Measurements from ENCODE around the gene KLHL35. TPM values are rescaled to one million over a fixed set of nuclear protein-coding genes. Genes with fewer than 3 reads are reported as not detected.

The KLHL35 gene
- total and polyA plus RNA-seq, 2 experiments from 2014 or later, result 0.10 to 0.28 TPM

DNA sequence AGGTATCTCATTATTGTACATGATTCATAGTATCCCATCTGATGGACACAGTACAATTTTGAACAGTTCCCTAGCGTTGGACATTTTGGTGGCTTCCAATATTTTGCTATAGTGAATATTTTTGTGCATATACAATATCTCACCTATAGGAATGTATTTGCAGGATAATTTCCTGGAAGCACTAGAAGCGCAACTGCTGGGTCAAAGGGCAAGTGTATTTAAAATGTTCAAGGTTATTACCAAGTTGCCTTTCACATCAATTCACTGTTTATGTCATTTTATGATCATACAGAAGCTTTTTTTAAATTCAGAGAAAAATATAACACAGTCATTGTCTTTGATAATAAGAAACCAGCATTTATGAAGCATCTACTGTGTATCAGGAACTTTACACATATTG, 52.8 kb downstream of the KLHL35 start:
- Mint-ChIP-seq H3K4me3 (no peak overlapping the region), H3K27ac (no peak overlapping the region), H3K27me3 (ENCODE audit: insufficient read depth, low read depth, poor library complexity) (peaks cover 10% of the 10 kb centered on the region), H3K36me3 (ENCODE audit: low read depth) (no peaks in the 10 kb centered on the region), H3K9me3 (no peaks in the 10 kb centered on the region), H3K4me1 (peaks cover 22% of the 10 kb centered on the region)
- H4K20me1 ChIP-seq (replicated peaks; ENCODE audit: insufficient read depth), result no peaks in the 10 kb centered on the region
- no peaks in the 10 kb centered on the region for H3K27me3 ChIP-seq (ENCODE audit: insufficient read depth)
- no peak overlapping the region for H3K4me3 ChIP-seq
- no peak overlapping the region for H3K4me2 ChIP-seq
- H3K79me2 ChIP-seq (replicated peaks; ENCODE audit: insufficient read depth), result no peaks in the 10 kb centered on the region
- H3K4me1 ChIP-seq (ENCODE audit: insufficient read depth), result no peaks in the 10 kb centered on the region; the same call in 1 of the 2 replicates
- H3K9me2 ChIP-seq (ENCODE audit: insufficient read depth), result no peaks in the 10 kb centered on the region
- H3F3A ChIP-seq (replicated peaks; ENCODE audit: low read depth), result no peaks in the 10 kb centered on the region
- TF ChIP-seq EZH2phosphoT487 (IDR thresholded peaks at IDR 0.05; ENCODE audit: unreplicated experiment) (no peak), ZNF114 (CRISPR knock-in tag; IDR thresholded peaks at IDR 0.05) (no peak), ZNF331 (CRISPR knock-in tag; IDR thresholded peaks at IDR 0.05; ENCODE audit: low read depth) (no peak), EZH2 (IDR thresholded peaks at IDR 0.05; ENCODE audit: low read depth, unreplicated experiment) (no peak), NANOG (IDR thresholded peaks at IDR 0.05; ENCODE audit: borderline replicate concordance) (no peak), STAT1 (IDR thresholded peaks at IDR 0.05; ENCODE audit: unreplicated experiment) (no peak), JUNB (IDR thresholded peaks at IDR 0.05; ENCODE audit: unreplicated experiment) (no peak), POLR2AphosphoS5 (IDR thresholded peaks at IDR 0.05; ENCODE audit: low read depth) (no peak), CREB1 (CRISPR knock-in tag; IDR thresholded peaks at IDR 0.05; ENCODE audit: low read depth) (no peak)
- TF ChIP-seq, protein P1, sequence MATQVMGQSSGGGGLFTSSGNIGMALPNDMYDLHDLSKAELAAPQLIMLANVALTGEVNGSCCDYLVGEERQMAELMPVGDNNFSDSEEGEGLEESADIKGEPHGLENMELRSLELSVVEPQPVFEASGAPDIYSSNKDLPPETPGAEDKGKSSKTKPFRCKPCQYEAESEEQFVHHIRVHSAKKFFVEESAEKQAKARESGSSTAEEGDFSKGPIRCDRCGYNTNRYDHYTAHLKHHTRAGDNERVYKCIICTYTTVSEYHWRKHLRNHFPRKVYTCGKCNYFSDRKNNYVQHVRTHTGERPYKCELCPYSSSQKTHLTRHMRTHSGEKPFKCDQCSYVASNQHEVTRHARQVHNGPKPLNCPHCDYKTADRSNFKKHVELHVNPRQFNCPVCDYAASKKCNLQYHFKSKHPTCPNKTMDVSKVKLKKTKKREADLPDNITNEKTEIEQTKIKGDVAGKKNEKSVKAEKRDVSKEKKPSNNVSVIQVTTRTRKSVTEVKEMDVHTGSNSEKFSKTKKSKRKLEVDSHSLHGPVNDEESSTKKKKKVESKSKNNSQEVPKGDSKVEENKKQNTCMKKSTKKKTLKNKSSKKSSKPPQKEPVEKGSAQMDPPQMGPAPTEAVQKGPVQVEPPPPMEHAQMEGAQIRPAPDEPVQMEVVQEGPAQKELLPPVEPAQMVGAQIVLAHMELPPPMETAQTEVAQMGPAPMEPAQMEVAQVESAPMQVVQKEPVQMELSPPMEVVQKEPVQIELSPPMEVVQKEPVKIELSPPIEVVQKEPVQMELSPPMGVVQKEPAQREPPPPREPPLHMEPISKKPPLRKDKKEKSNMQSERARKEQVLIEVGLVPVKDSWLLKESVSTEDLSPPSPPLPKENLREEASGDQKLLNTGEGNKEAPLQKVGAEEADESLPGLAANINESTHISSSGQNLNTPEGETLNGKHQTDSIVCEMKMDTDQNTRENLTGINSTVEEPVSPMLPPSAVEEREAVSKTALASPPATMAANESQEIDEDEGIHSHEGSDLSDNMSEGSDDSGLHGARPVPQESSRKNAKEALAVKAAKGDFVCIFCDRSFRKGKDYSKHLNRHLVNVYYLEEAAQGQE (IDR thresholded peaks at IDR 0.05; ENCODE audit: unreplicated experiment), result no peak
- TF ChIP-seq, protein P2, sequence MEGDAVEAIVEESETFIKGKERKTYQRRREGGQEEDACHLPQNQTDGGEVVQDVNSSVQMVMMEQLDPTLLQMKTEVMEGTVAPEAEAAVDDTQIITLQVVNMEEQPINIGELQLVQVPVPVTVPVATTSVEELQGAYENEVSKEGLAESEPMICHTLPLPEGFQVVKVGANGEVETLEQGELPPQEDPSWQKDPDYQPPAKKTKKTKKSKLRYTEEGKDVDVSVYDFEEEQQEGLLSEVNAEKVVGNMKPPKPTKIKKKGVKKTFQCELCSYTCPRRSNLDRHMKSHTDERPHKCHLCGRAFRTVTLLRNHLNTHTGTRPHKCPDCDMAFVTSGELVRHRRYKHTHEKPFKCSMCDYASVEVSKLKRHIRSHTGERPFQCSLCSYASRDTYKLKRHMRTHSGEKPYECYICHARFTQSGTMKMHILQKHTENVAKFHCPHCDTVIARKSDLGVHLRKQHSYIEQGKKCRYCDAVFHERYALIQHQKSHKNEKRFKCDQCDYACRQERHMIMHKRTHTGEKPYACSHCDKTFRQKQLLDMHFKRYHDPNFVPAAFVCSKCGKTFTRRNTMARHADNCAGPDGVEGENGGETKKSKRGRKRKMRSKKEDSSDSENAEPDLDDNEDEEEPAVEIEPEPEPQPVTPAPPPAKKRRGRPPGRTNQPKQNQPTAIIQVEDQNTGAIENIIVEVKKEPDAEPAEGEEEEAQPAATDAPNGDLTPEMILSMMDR (conservative IDR thresholded peaks at IDR 0.05; ENCODE audit: low read depth in 2 of 2), result no peak
- TF ChIP-seq, protein P3, sequence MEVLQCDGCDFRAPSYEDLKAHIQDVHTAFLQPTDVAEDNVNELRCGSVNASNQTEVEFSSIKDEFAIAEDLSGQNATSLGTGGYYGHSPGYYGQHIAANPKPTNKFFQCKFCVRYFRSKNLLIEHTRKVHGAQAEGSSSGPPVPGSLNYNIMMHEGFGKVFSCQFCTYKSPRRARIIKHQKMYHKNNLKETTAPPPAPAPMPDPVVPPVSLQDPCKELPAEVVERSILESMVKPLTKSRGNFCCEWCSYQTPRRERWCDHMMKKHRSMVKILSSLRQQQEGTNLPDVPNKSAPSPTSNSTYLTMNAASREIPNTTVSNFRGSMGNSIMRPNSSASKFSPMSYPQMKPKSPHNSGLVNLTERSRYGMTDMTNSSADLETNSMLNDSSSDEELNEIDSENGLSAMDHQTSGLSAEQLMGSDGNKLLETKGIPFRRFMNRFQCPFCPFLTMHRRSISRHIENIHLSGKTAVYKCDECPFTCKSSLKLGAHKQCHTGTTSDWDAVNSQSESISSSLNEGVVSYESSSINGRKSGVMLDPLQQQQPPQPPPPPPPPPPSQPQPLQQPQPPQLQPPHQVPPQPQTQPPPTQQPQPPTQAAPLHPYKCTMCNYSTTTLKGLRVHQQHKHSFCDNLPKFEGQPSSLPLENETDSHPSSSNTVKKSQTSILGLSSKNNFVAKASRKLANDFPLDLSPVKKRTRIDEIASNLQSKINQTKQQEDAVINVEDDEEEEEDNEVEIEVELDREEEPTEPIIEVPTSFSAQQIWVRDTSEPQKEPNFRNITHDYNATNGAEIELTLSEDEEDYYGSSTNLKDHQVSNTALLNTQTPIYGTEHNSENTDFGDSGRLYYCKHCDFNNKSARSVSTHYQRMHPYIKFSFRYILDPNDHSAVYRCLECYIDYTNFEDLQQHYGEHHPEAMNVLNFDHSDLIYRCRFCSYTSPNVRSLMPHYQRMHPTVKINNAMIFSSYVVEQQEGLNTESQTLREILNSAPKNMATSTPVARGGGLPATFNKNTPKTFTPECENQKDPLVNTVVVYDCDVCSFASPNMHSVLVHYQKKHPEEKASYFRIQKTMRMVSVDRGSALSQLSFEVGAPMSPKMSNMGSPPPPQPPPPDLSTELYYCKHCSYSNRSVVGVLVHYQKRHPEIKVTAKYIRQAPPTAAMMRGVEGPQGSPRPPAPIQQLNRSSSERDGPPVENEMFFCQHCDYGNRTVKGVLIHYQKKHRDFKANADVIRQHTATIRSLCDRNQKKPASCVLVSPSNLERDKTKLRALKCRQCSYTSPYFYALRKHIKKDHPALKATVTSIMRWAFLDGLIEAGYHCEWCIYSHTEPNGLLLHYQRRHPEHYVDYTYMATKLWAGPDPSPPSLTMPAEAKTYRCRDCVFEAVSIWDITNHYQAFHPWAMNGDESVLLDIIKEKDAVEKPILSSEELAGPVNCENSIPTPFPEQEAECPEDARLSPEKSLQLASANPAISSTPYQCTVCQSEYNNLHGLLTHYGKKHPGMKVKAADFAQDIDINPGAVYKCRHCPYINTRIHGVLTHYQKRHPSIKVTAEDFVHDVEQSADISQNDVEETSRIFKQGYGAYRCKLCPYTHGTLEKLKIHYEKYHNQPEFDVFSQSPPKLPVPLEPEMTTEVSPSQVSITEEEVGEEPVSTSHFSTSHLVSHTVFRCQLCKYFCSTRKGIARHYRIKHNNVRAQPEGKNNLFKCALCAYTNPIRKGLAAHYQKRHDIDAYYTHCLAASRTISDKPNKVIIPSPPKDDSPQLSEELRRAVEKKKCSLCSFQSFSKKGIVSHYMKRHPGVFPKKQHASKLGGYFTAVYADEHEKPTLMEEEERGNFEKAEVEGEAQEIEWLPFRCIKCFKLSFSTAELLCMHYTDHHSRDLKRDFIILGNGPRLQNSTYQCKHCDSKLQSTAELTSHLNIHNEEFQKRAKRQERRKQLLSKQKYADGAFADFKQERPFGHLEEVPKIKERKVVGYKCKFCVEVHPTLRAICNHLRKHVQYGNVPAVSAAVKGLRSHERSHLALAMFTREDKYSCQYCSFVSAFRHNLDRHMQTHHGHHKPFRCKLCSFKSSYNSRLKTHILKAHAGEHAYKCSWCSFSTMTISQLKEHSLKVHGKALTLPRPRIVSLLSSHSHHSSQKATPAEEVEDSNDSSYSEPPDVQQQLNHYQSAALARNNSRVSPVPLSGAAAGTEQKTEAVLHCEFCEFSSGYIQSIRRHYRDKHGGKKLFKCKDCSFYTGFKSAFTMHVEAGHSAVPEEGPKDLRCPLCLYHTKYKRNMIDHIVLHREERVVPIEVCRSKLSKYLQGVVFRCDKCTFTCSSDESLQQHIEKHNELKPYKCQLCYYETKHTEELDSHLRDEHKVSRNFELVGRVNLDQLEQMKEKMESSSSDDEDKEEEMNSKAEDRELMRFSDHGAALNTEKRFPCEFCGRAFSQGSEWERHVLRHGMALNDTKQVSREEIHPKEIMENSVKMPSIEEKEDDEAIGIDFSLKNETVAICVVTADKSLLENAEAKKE (CRISPR knock-in tag; IDR thresholded peaks at IDR 0.05), result no peak
- TF ChIP-seq, protein P4, sequence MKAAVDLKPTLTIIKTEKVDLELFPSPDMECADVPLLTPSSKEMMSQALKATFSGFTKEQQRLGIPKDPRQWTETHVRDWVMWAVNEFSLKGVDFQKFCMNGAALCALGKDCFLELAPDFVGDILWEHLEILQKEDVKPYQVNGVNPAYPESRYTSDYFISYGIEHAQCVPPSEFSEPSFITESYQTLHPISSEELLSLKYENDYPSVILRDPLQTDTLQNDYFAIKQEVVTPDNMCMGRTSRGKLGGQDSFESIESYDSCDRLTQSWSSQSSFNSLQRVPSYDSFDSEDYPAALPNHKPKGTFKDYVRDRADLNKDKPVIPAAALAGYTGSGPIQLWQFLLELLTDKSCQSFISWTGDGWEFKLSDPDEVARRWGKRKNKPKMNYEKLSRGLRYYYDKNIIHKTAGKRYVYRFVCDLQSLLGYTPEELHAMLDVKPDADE (IDR thresholded peaks at IDR 0.05), result no peak
- DNase-seq (ENCODE audit: low spot score), result no peak
- no peaks in the 10 kb centered on the region for H3K36me3 ChIP-seq (ENCODE audit: insufficient read depth)
- no peak overlapping the region for H3K27ac ChIP-seq (ENCODE audit: low read depth)
- no peak overlapping the region for H2AFZ ChIP-seq
- ATAC-seq, result no peak

All from GM23338 (cell line).